RWPE1 (cell line): ENCODE data around the gene RNF223.
A peak's percentile ranks its signal among the peaks of the same experiment; 100 is the strongest.

ENCODE experiments used
- CTCF ChIA-PET: fragments of 350-600 bp; sonication (Branson Sonifier 250); formaldehyde crosslinking; extraction: SDS; loops from one replicate; lab custom pipeline; 2021; lab: Yijun Ruan, JAX
- POLR2A ChIA-PET: fragments of 400-600 bp; formaldehyde crosslinking; extraction: SDS; loops from one replicate; lab custom pipeline; 2020; ENCODE audit warnings: antibody characterized with exemption; ENCODE audit not compliant: low non-redundant PET; lab: Yijun Ruan, JAX
- DNase-seq: peaks from one replicate; pipeline ENCODE4 v3.0.0; 2012; ENCODE audit warnings: low spot score
- H3K27ac ChIP-seq: fragments of 450-650 bp; 2 replicates; pipeline ENCODE4 v1.5.1; 2017
- TF ChIP-seq, protein P1 (sequence below): fragments of 450-650 bp; conservative IDR thresholded peaks from 2 replicates; pipeline ENCODE4 v1.5.1; 2017; ENCODE audit warnings: low read depth, mild to moderate bottlenecking

The RNF223 gene

DNA sequence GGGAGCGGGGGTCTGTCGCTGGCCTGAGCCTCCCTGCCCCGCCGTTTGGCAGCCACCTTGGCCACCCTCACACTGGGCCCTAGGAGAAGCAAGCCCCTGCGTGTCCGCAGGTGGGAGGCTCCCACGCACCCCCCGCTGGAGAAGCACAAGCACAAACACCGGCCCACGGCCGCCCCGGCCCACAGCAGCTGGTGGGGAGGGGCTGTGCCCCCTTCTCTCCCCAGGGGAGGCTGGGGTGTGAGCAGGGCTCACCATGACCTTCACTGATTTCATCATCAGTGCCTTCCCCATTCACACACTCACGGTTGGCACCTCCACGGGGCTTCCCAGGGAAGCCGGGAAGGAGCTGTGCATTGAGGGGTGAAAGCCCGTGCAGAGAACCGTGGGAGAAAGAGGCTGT lies 46.3 kb downstream of the RNF223 start:
- TF ChIP-seq, protein P1, sequence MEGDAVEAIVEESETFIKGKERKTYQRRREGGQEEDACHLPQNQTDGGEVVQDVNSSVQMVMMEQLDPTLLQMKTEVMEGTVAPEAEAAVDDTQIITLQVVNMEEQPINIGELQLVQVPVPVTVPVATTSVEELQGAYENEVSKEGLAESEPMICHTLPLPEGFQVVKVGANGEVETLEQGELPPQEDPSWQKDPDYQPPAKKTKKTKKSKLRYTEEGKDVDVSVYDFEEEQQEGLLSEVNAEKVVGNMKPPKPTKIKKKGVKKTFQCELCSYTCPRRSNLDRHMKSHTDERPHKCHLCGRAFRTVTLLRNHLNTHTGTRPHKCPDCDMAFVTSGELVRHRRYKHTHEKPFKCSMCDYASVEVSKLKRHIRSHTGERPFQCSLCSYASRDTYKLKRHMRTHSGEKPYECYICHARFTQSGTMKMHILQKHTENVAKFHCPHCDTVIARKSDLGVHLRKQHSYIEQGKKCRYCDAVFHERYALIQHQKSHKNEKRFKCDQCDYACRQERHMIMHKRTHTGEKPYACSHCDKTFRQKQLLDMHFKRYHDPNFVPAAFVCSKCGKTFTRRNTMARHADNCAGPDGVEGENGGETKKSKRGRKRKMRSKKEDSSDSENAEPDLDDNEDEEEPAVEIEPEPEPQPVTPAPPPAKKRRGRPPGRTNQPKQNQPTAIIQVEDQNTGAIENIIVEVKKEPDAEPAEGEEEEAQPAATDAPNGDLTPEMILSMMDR = no peak
- no peak for DNase-seq
- POLR2A ChIA-PET = no interaction called here
- H3K27ac ChIP-seq = peak overlapping the region; percentile 98
- CTCF ChIA-PET = no interaction called here

DNA sequence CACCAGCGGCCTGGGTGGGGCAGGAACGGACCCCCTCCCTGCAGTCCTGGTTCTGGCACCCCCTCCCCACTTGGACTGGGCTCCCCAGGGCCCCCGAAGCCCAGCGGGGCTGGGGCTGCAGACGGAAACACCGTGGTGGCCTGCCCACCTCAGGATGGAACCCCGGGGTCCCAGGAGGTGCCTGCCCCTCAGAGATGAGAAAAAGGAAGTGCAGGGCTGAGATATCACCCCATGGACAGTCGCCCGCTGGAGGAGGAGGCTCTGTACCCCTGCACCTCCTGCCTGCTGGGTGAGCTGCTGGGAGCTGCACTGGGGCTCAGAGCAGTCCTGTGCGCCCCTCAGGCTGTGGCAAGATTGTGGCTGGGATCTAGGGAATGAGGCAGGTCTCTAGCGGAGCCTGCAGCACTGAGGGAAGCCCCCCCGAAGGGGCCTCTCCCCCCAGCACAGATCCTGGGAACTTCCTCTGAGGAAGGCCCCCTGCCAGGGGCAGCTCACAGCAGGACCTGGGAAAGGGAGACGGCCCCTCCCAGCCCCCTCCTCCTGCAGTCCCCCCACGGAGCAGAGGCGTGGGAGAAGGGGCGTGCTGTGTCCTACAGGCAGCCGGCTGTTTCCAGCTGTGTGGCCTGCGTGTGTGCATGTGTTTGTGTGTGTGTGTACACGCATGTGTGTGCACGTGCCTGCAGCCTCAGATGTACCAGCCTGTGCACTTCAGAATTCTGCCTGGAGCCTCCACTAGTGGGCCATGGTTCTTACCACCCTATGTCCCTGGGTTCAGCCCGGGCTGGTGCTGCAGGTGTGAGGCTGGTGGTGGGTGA lies 47.3 kb downstream of the RNF223 start:
- CTCF ChIA-PET = no interaction called here
- peak overlapping the region; percentile 98 for H3K27ac ChIP-seq
- TF ChIP-seq, protein P1 = no peak
- POLR2A ChIA-PET = no interaction called here
- no peak for DNase-seq

DNA sequence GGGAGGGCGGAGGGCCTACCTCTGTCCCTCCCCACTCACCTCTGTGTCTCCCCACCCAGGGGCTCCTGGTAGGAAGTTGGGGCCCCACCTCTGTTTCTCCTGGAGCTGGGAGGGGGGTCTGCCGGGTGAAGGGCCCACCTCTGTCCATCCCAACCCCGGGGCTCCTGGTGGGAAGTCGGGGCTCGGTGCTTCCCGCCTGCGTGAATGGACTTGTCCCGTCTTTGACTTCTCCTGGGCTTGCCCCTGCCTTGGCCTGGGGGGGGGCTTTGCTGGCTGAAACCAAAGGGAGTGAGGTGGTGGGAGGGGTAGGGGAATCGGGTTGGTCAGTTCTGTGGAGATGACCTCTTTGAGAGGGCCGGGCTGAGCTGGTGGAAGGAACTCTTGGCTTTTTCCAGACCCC lies 48.4 kb downstream of the RNF223 start:
- CTCF ChIA-PET = interaction anchor here (1.3 to 2.1 kb wide), 2 partner anchors 14 to 24 kb away, joined by 8 to 16 read pairs; no protein-coding TSS in a partner anchor
- TF ChIP-seq, protein P1 = no peak
- H3K27ac ChIP-seq = peak overlapping the region; percentile 98
- POLR2A ChIA-PET = no interaction called here
- DNase-seq = no peak

DNA sequence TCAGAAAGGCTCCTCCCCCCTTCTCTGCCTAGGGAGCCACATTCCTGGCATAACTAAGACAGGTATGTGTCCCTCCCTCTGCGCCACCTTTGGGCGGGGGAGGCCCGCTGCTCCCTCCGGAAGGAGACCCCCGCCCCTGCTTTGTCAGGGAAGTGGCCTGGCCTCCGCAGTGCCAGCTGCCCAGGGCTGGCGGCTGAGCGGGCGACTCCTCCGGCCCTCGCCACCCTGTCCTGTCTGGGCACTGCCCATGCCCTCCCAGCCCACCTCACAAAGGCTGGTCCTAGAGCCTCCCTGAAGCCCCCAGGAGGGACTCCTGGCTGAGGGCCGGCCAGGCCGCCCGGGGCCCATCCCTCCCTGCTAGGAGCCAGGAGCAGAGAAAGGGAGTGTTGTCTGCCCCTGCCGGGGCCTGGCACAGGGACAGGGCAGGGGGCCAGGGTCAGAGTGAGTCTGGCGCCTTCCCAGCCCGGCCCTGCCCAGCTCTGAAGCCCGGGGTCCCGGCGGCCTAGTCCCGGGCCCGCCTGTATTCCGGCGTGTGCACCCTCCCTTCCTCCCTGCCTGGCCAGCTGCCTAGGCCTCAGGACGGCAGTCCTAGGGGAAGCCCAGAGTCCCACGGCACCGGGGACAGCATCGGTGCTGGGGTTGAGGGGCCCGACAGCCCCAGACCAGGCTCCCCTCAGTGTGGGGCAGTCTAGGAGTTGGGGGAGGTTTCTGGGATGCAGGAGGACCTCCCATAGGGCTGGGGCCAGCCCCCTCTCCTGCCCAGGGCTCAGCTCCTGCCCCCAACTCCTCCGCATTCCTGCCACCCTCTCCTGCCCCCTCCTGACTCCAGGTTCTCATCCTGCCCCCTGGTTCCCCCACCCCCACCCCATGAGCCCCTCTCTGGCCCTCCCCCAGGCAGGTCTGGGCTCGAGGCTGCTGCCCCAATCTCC lies 49.1 kb downstream of the RNF223 start:
- CTCF ChIA-PET = interaction anchor here (1.3 to 2.1 kb wide), 2 partner anchors 15 to 23 kb away, joined by 8 to 16 read pairs; no protein-coding TSS in a partner anchor
- TF ChIP-seq, protein P1 = no peak
- POLR2A ChIA-PET = no interaction called here
- peak; percentile 88 for DNase-seq
- H3K27ac ChIP-seq = peak overlapping the region; percentile 98

DNA sequence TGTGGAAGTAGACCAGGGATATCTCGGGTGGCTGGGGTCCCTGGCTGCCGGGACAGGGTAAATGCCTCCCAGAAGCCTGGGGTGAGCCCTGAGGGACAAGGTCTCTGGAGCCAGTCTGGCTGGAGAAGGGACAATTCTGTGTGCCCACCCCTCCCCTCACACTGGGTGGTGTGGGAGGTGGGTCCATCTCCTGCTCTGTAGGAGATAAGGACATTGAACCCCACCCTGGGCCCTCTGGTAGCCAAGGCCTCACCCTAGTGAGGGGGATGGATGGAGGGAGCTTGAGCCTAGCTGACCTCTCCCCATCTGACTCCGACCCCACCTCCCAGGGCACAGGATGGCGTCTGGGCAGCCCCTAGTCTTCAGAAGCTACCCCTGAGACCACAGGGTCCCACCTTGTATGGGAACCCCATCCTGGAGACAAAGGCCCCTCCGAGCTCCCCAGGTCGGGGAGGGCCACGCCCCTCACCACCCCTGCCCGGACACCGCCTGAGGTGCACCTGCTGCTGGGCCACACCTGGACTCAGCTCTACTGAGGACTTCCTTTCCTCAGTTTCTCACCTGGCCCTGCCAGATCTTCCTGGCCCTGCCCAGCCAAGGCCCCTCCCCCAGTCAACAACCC lies 49.8 kb downstream of the RNF223 start:
- no peak for DNase-seq
- ChIA-PET POLR2A (no interaction called here), CTCF (interaction anchor here (0.8 to 2.1 kb wide), 3 partner anchors 15 to 22 kb away, joined by 3 to 16 read pairs (median 8); no protein-coding TSS in a partner anchor)
- peak overlapping the region; percentile 98 for H3K27ac ChIP-seq
- TF ChIP-seq, protein P1 = no peak
